DMS153 treated with DMSO at 0.1 percent for 48 hours (cell line): Measurements from ENCODE around the gene OSTN.

Source experiments
- DNase-seq: peaks from one replicate; lab custom pipeline; 2025; ENCODE audit not compliant: unreplicated experiment; lab: John Stamatoyannopoulos, UW

Gene OSTN

GRCh38 chr3:191306428-191306827 lies 107.4 kb downstream of the OSTN start:
- no peak for DNase-seq

- DNase-seq = no peak
These were observed 108.3 kb downstream of the OSTN start for GRCh38 chr3:191307341-191307740.

- DNase-seq = no peak
These were observed 114.3 kb downstream of the OSTN start for GRCh38 chr3:191313296-191313695.

- DNase-seq = no peak
These were observed 115.2 kb downstream of the OSTN start for GRCh38 chr3:191314109-191314728.
